NCI-H1417 (cell line): ENCODE results near the gene DAP.
"Not testable (repeated sequence)": the region's sequence is repeated elsewhere in the genome, so short reads cannot be mapped to it uniquely, and the experiment has no call there.

Experiments
- DNase-seq, 3 experiments: peaks; one replicate each; lab custom pipeline; 2025; lab: John Stamatoyannopoulos, UW

DAP gene

DNA sequence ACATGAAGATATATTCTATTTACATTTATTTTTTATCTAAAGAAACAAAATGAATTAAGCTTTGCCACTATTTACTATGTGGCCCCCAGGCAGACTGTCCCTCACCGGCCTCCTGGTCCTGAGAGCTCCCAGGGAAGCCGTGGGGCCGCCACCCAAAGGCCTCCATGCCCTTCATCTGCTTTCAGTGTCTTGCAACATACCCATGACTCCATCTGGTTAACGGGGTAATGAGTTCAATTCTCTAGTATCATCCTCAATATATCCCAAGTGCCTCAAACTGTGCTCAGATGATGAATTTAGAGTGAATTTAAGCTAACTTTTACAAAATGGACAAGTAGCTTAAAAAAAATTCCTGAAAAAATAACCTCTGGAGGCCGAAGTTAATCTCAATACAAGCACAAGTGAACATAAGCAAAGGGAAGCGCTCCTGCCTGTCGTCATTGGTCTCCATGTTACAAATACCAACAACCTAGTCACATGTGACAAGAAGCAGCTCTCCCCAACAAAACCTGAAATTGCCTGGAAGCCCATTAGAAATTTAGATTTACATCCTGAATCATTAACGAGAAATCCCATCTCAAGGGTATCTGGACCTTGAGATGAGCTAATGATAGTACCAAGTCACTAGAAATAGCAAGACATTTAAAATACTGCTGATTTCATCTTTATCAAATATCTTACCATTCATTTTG is 26.1 kb downstream of the DAP start:
- no peak for DNase-seq

DNA sequence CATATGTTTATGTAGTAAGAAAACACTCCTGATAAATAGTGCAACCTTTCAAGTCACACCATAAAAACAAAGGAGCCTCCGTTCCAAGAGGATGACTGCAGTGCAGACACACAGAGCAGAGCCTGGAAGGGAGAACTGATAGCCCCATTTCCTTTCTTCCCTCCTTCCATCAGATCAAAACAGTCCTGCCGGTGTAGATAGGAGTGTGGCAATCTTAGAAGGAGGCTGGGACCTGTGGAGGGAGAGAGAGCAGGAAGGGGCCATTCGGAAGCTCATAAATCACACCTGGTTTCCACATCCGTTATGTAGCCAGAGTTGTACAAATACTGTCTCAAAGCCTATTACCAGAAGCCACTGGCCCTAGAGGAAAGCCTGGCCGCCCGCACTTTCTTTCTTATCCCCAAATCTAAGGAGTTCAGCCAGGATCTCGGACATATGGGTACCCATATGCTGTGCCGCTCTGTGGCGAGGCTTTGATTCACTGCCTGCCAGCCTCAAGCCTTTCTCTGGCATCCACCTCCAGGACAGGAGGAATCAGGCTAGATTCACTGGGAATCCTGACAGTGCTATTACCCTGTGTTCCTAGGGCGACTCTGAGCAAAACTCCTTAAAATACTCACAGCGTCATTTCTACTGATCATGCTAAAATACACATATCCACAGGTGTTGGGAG is 26.9 kb downstream of the DAP start:
- no peak for DNase-seq

DNA sequence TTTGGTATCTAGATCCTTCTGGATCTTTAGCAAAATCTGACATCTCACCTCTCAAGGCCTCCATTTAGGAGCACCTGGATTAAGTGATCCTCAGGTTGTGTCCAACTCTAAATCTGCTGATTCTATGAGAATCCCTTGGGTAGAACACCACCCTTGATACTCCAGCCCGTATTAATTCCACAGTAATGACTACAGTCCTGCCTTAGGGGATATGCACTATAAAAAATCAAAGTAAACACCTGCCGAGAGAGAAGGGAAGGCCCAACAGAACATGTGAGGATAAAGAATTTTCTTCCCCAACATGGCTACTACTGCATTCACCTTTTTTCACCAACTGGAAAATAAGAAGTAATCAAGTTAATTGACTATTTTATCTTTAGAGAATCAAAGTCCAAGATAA is 27.6 kb downstream of the DAP start:
- DNase-seq = no peak

DNA sequence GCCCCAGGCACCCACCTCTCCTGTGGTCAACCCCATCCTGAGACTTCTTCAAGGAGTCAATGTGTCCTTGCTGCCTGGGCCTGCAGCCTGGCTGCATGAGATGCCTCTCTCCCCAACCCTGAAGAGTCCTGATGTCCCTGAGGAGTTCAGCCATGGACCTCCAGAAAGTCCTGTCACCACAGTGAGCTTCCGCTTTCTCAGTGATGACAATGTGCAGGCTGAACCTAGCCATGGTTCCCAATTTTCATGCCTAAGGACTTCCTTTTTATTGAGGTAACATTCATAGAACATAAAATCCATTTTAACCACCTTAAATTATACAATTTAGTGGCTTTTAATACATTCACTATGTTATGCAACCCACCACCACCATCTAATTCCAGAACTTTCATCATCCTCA is 29.1 kb downstream of the DAP start:
- DNase-seq = no peak

DNA sequence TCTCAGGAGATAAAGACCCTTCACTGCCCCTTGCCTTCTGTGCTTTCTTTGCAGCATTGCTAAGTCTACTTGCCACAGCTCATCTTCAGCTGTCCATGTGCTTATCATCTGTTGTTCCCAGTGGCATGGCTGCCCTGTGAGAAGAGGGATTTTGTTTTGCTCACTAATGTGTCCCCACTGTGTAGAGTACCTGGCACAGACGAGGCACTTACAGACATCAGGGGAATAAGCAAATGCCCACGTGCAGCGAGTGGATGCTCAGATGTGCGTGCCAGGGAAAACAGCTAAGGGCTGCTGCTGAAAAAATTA is 31.0 kb downstream of the DAP start:
- no peak for DNase-seq

DNA sequence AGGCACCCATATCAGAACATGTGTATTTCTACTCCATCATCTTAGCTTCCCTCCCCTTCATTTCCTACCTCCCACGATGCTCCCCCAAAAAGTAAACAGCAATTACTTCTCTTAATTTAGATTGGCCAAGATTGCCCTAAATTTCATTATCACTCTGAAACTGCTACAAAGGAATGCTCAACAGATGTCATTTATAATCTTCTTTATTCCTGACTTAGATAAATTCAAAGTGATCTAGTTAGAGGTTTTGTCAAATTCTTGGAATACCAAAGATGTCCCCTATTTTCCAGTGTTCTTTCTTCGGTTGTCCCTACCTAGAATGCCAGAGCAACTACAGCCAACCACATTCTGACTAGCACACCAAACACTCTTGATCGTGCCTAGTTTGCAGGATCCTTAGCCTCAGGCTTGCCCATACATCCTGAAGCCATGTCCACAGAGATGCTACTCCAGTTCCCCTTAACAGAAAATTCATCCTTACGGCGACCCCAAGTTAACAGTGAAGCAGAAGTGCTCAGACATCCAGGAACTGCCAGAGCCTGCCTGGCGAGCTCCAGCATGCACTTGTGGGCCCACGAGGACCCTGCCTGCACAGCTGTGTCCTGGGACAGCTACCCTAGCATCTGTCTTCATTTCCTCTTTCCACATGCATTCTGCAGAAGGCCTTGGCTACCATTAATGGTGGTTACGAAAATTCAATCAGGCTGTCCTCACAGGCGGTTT is 31.6 kb downstream of the DAP start:
- DNase-seq = no peak

DNA sequence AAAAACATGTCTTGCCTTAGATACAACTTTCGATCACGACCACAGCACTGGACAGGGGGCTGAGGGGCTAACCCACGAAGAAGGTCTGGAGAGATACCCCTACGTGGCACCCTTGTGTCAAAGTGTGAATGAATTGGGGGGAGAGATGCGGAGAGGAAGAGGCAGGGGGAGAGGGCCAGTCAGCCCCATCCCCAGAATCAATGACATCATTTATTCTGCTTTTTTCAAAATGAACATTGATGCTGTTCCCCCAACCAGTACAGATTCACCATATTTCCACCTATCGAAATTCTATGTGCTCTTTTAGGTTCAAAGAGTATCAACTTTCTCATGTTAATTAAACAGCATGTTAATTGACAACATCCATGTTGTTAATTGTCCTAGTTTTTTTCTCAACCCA is 32.4 kb downstream of the DAP start:
- DNase-seq = no peak

DNA sequence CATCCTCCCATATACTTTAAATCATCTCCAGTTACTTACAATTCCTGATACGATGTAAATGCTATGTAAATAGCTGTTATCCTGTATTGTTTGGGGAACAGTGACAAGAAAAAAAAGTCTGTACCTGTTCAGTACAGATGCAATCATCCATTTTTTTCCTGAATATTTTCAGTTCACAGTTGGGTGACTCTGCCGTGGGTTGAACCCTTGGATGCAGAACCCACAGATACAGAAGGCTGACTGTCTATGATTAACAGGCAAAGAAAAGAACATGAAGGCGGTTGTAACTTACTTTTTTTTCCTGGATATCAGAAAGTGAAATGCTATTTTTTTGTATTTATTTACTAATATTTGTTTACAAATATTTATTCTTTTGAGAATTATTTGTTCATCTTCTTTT is 33.2 kb downstream of the DAP start:
- no peak for DNase-seq

DNA sequence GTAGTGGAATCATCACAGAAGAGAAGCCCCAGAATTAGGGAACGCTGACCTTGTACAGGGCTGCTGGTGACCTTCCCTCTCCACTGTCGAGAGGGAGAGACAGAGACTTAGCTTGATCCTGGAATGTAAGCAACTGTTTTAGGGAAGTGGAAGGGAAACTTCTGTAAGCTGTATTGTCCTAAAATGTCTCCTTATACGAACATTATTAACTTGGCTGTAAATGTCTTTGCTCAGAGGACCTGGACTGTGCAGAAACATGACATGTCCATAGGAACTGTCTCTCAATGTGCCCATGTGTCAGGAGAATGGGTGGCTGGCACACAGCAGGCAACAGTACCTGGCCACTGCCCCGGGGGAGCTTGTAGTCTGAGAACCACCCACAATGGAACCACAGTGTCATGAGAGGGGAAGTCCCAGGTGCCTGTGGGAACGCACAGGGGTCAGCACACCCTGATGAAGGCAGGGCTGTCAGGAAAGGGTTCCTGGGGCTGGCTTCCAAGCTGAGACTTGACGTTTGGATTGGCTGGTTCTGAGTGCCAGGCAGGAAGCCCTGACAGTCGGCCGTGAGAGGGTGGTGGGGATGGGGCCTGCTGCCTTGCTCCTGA is 34.0 kb downstream of the DAP start:
- no peak for DNase-seq

DNA sequence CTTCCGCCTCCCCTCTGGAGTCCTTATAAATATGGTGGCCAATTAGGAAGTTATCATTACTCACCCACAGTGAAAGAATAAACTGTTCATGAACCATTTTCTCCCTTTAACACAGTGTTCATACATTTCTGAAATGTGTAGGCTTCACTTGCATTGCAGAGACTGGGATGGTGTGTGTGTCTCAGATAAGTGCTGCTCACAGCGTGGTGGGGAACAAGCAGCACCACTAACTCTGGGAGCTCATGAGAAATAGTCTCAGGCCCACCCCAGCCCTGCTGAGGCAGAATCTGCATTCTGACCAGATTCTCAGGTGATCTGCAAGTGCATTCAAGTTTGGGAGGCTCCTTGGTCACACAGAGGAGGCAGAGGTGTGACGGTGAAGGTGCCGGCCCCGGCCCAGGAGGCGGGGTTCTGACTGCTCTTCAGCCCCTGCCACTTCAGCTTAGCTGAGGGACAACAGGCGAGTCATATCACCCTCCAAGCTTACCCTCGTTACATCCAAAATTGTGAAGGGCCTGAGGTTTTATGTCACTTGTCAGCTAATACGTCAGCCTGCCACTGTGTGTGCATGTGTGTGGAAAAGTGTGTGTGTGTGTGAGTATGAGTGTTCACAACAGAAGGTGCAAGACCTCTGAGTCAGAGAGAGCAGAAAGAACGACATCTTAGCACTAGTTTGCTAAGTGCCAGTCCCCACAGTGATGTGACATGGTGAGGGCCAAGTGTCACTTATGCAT is 34.7 kb downstream of the DAP start:
- no peak for DNase-seq

DNA sequence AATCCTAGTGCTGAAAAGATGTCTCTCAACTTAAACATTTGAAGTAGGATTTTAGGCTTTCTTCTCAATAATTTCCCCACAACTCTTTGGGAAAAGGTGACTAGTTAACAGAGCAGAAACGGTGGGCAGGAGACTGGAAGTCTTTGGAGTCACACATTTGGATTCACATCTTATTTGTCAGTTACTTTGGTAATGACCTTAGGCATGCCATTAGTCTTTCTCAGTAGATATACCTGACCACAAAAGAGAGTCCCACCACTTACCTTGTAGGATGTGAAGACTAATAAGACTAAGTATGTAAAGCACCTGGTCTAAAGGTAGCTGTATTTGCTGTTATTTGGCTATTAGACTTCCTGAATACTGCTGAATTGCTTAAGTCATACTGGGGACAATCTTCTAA is 35.4 kb downstream of the DAP start:
- DNase-seq = no peak

DNA sequence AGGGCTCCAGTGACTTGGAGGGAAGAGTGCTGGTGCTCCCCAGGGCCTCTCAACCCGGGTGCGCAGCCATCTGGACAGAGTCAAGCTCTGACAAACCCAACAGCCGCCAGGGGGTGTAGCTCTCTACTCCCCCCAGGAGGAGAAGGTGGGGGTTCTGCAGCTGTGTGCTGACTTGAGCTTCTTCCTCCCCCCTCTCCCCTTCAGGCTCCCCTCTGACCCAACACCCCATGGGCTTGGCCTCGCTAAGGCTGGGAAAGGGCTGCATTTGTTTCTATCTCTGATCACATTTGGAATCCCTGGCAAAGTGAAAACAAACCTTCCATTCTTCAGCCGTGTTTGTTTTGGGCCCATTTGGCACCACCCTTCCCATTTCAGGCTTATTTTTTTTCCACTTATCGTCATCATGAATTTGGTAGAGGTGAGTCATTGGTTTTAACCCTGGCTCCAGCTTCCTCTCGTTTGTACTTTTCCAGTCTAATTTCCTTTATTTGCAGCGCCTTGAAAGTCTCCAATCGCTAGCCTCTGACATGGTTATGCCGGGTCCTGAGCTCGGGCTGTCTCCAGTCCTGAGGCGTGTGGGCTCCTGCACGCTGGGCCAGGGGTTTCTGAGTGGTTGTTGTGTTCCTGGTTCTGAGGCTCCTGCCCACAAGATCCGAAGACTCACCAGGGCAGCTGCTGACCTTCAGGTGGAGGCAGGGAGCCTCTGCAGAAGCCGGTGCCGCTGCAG is 36.1 kb downstream of the DAP start:
- no peak for DNase-seq

DNA sequence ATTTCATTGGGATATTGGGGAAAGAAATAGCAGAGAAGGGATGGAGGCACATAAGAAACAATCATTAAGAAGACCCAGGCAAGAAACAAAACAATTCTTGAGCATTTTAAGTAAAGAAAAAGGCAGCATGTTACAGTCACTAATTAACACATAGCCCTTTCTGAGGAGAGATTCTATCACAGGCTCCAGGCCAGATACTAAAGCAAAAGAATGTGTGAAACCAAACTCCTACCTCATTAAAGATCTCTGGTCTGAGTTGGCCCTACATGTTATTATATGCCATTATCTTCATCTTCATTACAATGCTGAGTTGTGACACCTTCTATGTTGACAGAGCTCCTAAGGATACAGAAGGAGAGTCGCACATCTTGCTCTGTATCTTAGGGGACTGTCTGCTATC is 37.5 kb downstream of the DAP start:
- DNase-seq = no peak

DNA sequence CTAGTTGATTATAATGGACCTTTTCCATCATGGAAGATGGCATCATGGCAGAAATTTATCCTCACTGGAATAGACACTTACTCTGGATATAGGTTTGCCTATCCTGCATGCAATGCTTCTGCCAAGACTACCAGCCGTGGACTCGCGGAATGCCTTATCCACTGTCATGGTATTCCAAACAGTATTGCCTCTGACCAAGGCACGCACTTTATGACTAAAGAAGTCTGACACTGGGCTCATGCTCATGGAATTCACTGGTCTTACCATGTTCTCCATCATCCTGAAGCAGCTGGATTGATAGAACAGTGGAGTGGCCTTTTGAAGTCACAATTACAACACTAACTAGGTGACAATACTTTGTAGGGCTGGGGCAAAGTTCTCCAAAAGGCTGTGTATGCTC is 40.3 kb downstream of the DAP start:
- DNase-seq = not testable (repeated sequence)

DNA sequence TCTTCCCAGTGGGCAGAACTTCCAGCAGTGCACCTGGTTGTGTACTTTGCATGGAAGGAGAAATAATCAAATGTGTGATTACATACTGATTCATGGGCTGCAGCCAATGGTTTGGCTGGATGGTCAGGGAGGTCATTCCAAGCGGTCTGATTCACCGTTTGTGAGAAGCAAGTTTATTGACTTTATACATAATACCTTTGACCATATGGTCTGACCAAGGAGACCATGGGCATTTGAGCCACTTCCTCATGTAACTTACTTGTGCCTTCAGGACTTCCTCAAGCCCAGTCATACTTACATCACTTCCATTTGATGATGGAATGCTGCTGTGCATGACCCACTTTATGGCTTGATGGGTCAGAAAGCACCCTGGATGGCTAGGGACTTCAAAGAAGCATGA is 41.1 kb downstream of the DAP start:
- DNase-seq = no peak

DNA sequence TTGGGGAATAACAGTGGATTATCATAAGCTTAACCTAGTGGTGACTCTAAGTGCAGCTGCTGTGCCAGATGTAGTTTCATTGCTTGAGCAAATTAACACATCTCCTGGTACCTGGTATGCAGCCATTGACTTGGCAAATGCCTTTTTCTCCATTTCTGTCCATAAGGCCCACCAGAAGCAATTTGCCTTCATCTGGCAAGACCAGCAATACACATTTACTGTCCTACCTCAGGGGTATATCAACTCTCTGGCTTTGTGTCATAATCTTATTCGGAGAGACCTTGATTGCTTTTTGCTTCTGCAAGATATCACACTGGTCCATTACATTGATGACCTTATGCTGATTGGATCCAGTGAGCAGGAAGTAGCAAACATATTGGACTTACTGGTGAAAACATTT is 42.4 kb downstream of the DAP start:
- not testable (repeated sequence) for DNase-seq

DNA sequence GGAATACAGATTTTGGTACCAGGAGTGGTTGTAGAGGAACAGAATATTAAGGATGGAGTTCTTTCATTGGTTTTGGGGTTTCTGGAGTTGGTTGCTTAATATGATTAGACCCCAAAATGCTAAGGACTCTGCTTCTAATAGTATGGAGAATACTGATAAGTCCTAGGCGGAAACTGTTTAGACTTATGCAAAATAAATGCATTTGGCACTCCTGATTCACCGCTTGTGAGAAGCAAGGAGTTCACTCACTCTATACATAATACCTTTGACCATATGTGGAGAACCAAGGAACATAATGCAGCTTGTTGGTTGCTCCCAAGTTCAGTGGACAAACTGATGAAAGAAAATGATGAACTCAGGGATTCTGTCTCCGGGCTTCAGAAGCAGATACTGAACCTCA is 44.2 kb downstream of the DAP start:
- DNase-seq = not testable (repeated sequence)

DNA sequence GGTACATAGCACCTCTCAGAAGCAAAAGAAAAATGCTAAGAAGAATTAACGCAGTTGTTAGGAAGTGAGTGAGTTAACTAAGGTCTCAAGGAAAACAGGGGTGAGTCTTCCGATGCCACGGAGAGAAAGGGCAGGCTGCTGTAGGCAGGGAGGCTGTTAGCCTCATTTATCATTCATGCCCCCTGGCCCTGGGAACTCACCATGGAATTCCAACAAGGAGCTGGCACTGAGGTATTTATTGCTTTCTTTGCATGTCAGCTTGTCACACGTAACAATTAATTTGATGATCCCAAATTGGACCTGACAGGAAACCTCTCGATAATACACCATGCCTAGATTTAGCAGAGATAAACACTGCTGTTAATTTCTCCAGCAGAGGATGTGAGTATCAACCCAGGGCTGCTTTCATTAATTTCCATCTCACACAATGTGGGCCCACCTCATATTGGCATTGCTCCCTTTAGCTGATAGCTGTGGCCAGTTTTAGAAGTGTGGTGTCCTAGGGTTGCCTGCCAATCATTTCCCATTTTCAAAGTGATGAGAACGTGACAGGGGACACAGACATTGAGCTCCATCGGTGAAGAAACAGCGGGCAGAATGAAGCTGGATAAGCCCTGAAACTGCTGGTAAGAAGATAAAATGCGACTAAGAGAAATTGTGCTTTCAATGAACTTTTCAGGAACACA is 45.3 kb downstream of the DAP start:
- DNase-seq = no peak

DNA sequence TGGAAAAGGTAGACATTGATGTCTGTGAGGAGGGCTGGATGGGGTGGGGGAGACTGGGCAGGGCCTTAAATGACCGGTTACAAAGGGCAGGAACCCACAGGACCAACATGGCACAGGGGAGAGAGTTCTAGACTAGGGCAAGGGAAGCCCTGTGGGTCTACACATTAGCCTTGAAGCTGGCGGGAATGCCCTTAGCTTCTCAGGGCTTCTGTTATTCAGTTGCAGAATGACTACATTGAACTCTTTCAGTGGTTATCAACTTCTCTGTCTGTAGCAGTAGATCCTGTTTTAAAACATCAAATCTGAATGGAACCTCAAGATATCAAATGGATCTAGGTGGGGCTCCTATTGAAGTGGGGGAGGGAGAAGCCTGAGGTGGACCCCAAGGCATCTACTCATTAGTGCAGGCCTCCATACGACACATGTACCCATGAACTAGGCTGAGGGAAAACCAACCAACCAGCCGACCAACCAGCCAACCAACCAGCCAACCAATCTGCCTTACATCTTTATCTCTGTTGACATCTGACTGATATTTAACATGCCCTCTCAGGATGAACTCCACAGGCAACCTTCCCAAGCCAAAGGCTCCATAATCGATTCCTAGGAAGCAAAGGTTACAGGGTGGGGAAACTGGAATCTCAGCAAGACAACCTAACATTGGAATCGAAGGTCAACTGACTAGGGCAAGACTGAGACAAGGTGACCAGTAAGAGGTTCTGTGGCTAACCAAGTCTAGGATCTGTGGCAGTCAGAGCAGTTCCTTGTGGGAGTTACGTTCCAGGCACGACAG is 48.3 kb downstream of the DAP start:
- no peak for DNase-seq

DNA sequence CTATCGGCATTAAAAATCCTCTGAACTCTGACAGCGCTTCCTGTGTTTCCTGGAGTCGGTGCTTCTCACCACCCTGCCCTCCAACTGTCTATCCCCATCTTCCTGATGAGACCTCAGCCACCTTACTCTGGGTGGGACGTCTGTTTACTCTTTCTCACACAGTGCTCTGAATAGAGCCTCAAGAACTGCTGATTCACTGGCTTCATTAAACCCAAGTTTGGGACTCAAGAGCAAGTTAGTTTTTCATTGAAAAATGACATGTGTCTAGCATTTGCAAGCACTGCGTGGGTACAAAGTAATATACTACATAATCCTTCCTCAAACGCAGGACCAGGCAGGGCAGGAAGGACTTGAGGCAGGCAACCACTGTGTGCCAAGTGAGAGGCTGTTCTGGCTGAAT is 49.5 kb downstream of the DAP start:
- no peak for DNase-seq
